ENCODE measurements around the gene MAD2L1BP.

MAD2L1BP gene

DNA sequence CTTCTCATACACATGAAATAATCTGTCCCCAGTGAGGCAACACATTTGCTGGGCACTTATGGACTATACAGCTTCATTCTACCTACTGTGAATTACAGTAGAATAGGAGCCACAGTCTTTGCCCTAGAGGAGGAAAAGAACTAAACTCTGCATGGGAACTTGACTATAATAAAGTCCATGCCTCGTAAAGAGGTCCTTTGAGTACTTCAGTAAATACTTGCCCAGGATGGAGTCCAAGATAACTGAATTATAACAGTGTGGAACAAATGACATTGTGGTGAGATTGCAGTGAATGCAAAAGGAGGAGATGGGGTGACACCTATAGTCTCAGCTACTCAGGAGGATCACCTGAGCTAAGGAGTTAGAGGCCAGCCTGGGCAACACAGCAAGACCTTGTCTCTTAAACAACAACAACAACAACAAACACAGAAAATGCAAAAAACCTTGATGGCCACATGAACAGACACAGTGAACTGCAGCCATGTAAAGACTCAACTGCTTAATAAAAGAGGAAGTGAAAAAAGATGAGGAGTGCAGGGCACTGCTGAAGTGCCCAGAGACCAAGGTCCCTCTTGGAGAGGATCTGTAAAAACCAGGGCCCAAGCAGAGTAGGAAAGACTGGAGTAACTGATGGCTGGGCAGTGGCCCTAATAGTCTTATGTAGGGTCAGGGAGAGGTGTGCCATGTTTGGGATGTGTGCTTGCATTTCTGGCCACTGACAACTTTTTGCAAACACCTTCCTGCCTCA is 48.2 kb downstream of the MAD2L1BP start:
- no peak overlapping the region for H3K4me3 ChIP-seq (ENCODE audit: control insufficient read depth, low read depth, low read length)
- no peak for DNase-seq (ENCODE audit: low read depth)
- TF ChIP-seq, protein P1, sequence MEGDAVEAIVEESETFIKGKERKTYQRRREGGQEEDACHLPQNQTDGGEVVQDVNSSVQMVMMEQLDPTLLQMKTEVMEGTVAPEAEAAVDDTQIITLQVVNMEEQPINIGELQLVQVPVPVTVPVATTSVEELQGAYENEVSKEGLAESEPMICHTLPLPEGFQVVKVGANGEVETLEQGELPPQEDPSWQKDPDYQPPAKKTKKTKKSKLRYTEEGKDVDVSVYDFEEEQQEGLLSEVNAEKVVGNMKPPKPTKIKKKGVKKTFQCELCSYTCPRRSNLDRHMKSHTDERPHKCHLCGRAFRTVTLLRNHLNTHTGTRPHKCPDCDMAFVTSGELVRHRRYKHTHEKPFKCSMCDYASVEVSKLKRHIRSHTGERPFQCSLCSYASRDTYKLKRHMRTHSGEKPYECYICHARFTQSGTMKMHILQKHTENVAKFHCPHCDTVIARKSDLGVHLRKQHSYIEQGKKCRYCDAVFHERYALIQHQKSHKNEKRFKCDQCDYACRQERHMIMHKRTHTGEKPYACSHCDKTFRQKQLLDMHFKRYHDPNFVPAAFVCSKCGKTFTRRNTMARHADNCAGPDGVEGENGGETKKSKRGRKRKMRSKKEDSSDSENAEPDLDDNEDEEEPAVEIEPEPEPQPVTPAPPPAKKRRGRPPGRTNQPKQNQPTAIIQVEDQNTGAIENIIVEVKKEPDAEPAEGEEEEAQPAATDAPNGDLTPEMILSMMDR (conservative IDR thresholded peaks at IDR 0.05; ENCODE audit: control insufficient read depth, insufficient read depth, low read depth, low read length) = no peak

DNA sequence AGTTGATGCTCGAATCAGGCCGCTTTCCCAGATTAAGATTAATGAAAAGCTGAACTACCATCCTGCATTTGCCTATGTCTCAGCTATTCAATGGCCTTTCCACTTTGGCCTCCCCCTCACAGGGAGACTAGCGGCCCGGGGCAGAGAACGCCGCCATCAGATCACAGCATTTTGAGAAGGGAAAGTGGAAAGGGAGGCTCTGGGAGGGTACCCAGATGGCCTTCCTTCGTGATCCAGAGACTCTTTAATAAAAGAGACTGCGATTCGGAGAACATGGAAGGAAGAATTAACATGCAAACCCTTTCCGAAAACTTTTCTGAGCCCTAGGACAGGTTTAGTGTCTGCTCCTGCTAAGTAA is 51.4 kb downstream of the MAD2L1BP start:
- H3K4me3 ChIP-seq (ENCODE audit: control insufficient read depth, low read depth, low read length) = peak overlapping the region; percentile 94
- DNase-seq (ENCODE audit: low read depth) = no peak
- TF ChIP-seq, protein P1 (conservative IDR thresholded peaks at IDR 0.05; ENCODE audit: control insufficient read depth, insufficient read depth, low read depth, low read length) = no peak

- peak within 1 kb of the TSS; percentile 94 for H3K4me3 ChIP-seq (ENCODE audit: control insufficient read depth, low read depth, low read length)
- TF ChIP-seq, protein P1 (conservative IDR thresholded peaks at IDR 0.05; ENCODE audit: control insufficient read depth, insufficient read depth, low read depth, low read length) = no peak
- DNase-seq (ENCODE audit: low read depth) = peak; percentile 81
These were observed 52.1 kb downstream of the MAD2L1BP start, which contains the start of gene MRPS18A for GRCh38 chr6:43687437-43688347. Gene MRPS18A (minus strand): TSS chr6:43687791. CDS start chr6:43687779, 12 bp downstream.

DNA sequence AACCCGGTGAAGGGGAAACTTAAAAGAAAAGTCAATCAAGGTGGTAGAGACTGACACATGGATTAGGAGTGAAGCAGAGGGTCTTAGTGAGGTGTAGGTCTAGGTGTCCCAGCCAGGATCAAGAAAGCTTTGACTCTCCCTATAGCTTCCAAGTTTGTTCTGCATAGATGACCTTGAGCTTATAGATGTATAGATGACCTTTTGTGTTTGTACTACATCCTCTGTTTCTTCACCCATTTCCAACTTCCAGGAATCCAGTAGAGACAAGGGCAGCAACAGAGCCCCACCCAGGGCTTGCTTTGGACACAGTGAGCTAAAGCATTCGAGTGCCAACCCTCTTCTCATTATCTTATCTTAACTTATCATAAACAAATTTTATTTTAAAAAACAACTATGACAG is 53.8 kb downstream of the MAD2L1BP start:
- DNase-seq (ENCODE audit: low read depth) = no peak
- TF ChIP-seq, protein P1 (conservative IDR thresholded peaks at IDR 0.05; ENCODE audit: control insufficient read depth, insufficient read depth, low read depth, low read length) = no peak
- no peak overlapping the region for H3K4me3 ChIP-seq (ENCODE audit: control insufficient read depth, low read depth, low read length)

All from fibroblast of mammary gland (primary cell).